Measurements from ENCODE around the gene CENPX. TPM values are rescaled to one million over a fixed set of nuclear protein-coding genes. Genes with fewer than 3 reads are reported as not detected.

Gene CENPX
- total RNA-seq, 2 donors from 2014 or later, result 91.1 to 238 TPM

DNA sequence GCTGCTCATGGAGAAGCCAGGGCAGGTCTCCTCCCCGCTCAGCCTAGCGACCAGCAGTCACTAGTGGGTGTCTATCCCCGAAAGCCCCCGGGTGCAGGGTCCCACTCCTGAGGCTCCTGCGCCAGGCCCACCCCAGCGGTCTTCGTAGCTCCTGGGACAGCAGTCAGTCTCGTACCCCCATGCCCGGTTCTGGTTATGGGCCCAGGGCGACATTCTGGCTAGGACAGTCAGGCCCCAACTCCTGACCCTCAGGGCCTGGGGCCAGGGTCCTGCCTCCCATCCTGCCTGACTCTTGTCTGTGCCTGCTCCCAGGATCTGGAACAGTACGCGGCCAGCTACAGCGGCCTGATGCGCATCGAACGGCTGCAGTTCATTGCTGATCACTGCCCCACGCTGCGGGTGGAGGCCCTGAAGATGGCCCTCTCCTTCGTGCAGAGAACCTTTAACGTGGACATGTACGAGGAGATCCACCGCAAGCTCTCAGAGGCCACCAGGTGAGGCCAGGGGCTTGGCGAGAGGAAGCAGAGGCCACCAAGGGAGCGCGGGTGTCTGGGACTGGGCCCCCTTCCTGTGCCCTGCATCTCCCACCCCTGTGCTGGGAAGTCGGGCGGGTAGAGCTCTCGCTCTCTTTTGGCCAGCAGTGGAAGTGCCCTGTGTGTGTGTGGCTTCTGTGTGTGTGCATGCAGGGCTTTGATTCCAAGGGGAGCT, 31.0 kb upstream of the CENPX start:
- no peak for DNase-seq
- H3K4me1 ChIP-seq, result peaks cover 16% of the 10 kb centered on the region
- no peak overlapping the region for H3K27ac ChIP-seq
- H3K27me3 ChIP-seq, result no peaks in the 10 kb centered on the region
- H3K9ac ChIP-seq (ENCODE audit: low read depth in 2 of 2, low read length in 2 of 2), result no peak overlapping the region
- H3K9me3 ChIP-seq, result no peaks in the 10 kb centered on the region
- intact Hi-C loops (cut with DNase I), result no loop called here
- no peak for TF ChIP-seq CTCF (IDR thresholded peaks at IDR 0.05)
- H3K36me3 ChIP-seq, result peaks cover 6% of the 10 kb centered on the region
- H3K4me3 ChIP-seq, result no peak overlapping the region

GRCh38 chr17:82053130-82053529, 30.5 kb upstream of the CENPX start:
- H3K9me3 ChIP-seq, result no peaks in the 10 kb centered on the region
- intact Hi-C loops (cut with DNase I), result no loop called here
- peaks cover 16% of the 10 kb centered on the region for H3K4me1 ChIP-seq
- no peaks in the 10 kb centered on the region for H3K27me3 ChIP-seq
- no peak for TF ChIP-seq CTCF (IDR thresholded peaks at IDR 0.05)
- no peak overlapping the region for H3K27ac ChIP-seq
- H3K9ac ChIP-seq (ENCODE audit: low read depth in 2 of 2, low read length in 2 of 2), result peak overlapping the region; percentile 77 to 88
- no peak for DNase-seq
- peak overlapping the region; percentile 94 for H3K4me3 ChIP-seq
- H3K36me3 ChIP-seq, result peaks cover 2% of the 10 kb centered on the region

GRCh38 chr17:82052638-82053059, 30.0 kb upstream of the CENPX start:
- H3K27ac ChIP-seq, result no peak overlapping the region
- TF ChIP-seq CTCF (IDR thresholded peaks at IDR 0.05), result no peak
- peak overlapping the region; percentile 77 to 88 for H3K9ac ChIP-seq (ENCODE audit: low read depth in 2 of 2, low read length in 2 of 2)
- no peaks in the 10 kb centered on the region for H3K36me3 ChIP-seq
- no peaks in the 10 kb centered on the region for H3K27me3 ChIP-seq
- peaks cover 16% of the 10 kb centered on the region for H3K4me1 ChIP-seq
- no peaks in the 10 kb centered on the region for H3K9me3 ChIP-seq
- DNase-seq, result no peak
- H3K4me3 ChIP-seq, result peak overlapping the region; percentile 94
- intact Hi-C loops (cut with DNase I), result no loop called here

DNA sequence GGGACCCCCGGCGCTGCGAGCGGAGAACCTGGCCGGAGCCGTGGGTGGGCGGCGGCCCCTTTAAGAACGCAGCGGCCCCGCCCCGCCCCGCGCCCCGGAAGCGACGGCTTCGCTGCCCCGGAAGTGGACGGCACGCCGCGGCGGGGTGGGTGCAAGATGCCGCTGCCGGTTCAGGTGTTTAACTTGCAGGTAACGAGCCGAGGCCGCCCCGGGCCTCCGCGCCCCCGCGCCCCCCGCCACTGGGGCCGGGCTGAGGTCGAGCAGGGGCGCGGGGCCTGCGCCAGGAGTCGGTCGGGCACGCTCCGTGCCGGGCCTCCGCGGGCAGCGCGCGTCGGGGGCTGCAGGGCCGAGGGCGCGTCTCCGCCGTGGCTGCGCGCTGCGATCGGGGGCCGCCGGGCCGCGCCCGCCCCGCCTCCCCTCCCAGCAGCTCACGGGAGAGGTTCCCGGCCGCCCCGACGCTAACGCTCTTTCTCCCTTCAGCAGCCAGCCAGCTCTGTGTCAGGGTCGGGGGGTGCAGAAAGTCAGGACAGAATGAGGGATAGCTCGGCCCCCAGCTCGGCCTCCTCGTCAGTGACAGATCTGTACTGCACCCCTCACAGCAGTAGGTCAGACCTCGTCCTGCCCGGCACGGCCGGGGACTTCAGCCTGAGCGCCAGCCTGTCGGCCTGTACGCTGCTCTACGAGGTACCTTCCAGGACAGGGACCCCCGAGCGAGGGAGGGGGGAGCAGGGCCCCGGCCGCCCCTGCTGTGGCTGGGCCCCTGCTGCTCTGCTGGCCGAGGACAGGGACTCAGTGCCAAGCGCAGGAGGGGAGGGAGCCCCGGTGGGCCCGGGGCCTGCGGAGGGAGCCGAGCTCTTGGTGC, 29.3 kb upstream of the CENPX start, which contains the start of the genes GPS1 and RFNG:
Gene GPS1 (plus strand): TSS at position 123 of the 862 bp plus-strand sequence. CDS start 34 bp downstream, at position 157.
Gene RFNG (minus strand): TSS at position 36 of the 862 bp plus-strand sequence. CDS start 45 bp downstream, outside the sequence.
- no peak for TF ChIP-seq CTCF (IDR thresholded peaks at IDR 0.05)
- no peaks in the 10 kb centered on the region for H3K36me3 ChIP-seq
- no peaks in the 10 kb centered on the region for H3K9me3 ChIP-seq
- DNase-seq, result peak; percentile 84
- peak within 1 kb of the TSS; percentile 94 for H3K4me3 ChIP-seq
- intact Hi-C loops (cut with DNase I), result no loop called here
- peaks cover 16% of the 10 kb centered on the region for H3K4me1 ChIP-seq
- H3K9ac ChIP-seq (ENCODE audit: low read depth in 2 of 2, low read length in 2 of 2), result peak within 1 kb of the TSS; percentile 77 to 88
- no peaks in the 10 kb centered on the region for H3K27me3 ChIP-seq
- no peak within 1 kb of the TSS for H3K27ac ChIP-seq

GRCh38 chr17:82050761-82051641, 28.3 kb upstream of the CENPX start:
- Histone ChIP-seq H3K27ac (no peak overlapping the region), H3K9me3 (no peaks in the 10 kb centered on the region), H3K36me3 (no peaks in the 10 kb centered on the region), H3K4me3 (peak overlapping the region; percentile 94), H3K27me3 (no peaks in the 10 kb centered on the region), H3K9ac (ENCODE audit: low read depth in 2 of 2, low read length in 2 of 2) (peak overlapping the region; percentile 69 to 70), H3K4me1 (peaks cover 16% of the 10 kb centered on the region)
- TF ChIP-seq CTCF (IDR thresholded peaks at IDR 0.05), result no peak
- no peak for DNase-seq
- intact Hi-C loops (cut with DNase I), result no loop called here

All from colonic mucosa (tissue), 4 donors.